ENCODE data around the gene DAPK2.

The DAPK2 gene

DNA sequence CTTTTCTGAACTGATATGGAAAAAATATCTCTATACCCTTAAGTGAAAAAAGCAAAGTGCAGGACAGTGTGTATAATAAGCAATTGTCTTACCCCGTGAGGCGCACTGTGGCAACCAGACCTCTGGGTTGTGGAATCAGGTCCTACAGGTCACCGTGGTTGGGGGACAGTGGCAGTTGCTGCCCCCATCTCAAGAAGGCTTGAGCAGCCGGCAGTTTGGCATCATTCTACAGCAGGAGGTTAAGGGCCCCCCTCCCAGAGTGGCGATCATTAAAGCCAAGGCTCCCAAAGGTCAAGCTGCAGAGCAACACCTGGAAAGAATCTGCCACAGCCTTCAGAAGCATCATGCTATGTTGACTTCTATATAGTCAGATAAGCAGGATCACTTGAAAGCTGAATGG lies 156.5 kb downstream of the DAPK2 start:
- DNase-seq, result no peak

DNA sequence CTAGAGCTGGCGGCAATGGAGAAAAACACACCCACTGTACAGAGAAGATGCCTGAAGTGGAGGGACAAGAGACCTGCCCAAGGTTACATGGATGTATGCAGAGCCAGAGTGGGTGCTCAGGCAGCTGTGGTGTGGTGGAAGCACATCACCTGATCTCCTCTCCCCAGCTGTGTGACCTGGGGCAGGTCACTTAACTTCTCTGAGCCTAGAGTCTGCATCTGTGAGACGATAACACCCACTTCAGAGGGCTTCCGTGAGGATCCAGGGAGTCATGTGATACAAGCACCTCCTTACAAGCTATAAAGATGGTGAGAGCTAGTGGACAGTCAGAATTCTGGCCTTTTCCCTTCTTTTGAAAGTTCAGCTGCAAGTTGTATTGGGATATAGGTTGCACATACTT lies 157.5 kb downstream of the DAPK2 start:
- DNase-seq, result no peak

DNA sequence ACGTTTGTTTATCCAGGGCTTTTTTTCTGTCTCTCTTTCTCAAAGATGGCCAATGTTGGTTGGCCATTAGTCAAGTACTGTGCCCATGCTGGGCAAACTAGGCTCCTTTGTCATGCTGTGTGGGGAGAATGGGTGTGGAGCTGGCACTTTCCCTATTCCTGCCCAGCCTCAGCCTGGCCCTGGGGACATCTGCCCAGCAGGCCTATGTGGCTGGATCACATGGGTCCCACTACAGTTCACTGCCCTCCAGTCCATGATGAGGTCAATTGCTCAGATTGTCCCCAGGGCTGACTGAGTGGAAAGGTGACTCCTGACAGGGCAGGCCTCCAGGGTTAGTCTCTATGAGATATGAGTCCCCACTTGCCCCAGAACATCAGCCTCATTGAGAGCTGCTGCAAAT lies 158.1 kb downstream of the DAPK2 start:
- DNase-seq, result no peak

DNA sequence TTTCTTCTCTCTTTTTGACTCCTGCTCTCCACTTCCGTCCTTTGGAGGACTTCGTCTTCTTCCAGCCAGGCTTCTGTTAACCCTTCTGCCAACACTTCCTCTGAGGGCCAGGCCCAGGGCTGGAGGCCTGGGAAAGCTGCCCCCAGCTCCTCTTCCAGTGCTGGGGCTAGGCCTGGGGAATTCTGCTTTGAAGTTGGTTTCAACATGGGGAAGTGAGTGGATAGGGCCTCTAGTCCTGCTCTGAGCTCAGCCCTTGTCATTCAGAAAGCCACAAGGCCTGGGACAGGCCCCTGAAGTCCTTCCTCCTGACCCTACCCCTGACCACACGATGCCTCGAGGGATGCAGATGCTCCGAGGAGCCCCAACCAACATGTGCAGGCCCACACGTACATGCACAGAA lies 158.7 kb downstream of the DAPK2 start:
- no peak for DNase-seq

DNA sequence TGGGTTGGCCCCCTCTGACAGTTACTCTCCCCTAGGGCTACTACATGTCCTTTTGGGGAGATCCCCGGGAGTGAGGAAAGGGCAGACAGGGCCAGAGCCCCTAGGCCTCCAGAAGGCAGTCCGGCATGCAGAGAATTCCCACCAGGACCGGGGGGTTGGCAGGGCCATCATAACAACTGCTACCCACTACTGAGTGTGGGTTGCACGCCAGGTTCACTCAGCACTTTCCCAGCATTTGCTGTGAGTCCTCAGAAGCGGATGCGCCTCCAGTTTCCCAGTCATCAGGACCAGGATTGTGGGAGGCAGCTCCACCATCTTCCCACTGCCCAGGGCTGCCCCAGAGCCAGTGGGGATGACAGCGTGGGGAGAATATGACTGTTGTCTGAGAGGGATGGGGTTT lies 161.3 kb downstream of the DAPK2 start:
- DNase-seq, result no peak

DNA sequence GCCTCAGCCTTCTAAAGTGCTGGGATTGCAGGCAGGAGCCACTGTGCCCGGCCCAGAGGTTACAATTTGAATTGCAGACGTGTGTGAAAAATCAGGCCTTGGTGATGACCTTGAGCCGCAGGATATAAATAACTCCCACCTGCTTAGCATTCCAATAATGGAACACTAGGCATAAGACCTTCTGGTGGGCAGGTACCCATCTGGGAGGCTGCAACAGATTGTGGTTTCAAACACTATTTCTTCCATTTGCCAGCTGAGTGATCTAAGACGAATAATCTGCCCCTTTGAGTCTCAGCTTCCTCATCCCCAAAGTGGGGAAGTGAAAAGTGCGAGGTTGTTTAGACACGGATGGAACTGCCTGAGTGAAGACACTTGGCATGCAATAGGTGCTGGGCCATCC lies 164.9 kb downstream of the DAPK2 start:
- no peak for DNase-seq

DNA sequence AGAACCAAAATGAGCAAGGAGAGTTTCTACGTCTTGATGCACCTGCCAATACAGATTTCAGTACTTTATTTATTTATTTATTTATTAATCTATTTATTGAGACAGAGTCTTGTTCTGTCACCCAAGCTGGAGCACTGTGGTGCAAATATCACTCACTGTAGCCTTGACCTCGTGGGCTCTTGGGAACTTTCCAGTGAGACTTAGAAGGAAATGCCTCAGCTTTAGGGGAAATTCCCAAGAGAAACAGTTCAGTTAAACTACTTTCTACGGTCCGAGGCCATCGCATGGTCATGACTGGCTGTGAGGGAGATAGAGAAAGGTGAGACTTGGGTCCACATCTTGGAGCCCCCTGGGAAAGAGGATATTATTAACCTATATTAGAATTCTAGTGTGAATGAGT lies 165.5 kb downstream of the DAPK2 start:
- no peak for DNase-seq

DNA sequence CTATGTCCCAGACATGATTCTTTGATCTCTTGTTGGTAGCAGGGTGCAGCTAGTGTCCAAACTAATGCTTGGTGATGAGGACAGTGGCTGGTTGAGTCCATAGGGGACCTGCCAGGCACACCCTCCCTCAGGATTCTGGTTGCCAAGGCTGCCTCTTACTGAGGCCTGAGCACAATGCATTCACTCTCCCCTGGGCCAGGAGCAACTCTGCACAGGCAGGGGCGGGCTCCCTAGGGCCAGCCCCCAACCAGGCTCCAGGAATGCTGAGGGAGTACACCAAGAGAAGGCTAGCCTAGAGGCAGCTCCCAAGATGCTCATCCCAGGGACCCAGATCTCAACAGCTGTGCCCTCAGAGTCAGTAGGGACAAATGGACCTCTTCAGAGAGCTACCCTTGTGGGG lies 166.3 kb downstream of the DAPK2 start:
- no peak for DNase-seq

DNA sequence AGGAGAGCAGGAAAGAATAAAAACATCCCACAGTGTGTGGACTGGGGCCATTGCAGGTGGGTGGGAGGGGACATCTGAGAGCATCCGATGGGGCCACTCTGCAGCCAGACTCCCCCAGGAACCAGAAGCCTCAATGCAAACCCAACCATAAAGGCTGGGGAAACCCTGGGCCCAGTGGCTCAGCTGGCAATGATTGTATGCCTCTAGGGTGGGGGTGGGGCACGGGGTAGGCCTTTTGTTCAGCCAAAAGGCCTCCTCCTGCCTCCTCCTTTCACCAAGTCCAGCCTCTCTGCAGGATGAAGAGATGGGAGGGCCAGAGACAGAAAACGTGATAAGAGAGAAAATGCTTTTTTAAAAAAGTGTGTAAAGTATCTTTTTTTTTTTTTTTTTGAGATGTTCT lies 167.1 kb downstream of the DAPK2 start:
- no peak for DNase-seq

DNA sequence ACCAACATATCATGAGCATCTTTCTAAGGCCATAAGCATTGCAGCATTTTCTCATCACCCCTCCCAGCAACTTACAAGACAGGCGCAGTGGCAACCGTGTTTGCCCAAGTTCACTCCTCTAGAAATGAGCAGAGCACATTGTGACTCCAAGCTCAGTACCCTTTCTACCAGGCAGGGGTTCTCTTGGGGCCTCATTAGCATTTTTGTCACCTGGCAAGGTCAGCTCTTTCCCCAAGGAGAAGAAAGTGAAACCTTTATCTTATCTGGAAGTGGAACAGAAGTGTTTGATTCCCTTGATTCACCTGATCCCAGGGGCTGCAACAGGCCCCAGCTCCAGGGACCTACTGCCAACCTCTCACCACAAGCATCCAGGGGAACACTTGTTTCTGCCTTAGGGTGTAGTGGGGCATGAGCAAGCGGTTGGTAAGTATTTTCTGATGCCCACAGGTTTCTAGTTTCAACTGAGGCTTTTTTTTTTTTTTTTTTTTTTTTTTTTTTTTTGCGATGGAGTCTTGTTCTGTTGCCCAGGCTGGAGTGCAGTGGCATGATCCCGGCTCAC lies 168.5 kb downstream of the DAPK2 start:
- no peak for DNase-seq

DNA sequence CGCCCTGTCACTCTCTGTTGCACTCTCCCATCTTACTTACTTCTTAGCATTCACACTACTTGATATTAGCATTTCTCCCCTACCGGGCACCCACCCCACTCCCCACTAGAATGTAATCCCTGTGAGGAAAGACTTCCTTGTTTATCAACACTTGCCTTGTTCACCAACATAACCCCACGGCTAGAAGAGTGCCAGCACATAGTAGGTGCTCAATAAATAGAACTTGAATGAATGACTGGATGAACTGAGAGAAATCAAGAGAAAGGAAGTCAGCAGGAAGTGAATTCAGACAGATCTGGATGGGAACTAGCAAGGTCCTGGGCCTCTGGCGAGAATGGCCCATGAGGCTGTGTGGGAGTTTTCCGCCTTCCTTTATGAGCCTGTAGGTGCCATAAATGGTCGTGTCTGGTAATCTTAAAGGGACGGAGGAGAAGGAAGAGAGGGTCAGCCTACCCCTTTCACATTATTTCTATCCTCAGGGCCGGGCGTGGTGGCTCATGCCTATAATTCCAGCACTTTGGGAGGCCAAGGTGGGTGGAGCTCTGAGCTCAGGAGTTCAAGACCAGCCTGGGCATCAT lies 170.1 kb downstream of the DAPK2 start:
- no peak for DNase-seq

DNA sequence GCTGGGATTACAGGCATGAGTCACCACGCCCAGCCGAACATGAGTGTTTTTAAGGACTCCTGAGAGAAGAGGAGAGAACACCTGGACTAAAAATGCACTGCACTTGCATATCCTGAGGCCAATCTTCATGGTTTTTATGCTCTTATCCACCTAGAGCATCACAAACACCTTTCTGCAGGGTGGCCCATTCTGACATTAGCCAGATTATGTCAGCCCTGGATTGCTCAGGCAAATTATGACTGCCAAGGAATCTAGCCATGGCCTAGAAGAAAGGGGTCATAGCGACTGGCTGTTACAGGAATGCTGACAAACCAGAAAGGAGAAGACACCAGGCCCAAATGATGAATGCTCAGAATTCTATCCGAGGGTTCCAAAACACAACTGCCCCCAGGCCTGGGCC lies 171.7 kb downstream of the DAPK2 start:
- no peak for DNase-seq

DNA sequence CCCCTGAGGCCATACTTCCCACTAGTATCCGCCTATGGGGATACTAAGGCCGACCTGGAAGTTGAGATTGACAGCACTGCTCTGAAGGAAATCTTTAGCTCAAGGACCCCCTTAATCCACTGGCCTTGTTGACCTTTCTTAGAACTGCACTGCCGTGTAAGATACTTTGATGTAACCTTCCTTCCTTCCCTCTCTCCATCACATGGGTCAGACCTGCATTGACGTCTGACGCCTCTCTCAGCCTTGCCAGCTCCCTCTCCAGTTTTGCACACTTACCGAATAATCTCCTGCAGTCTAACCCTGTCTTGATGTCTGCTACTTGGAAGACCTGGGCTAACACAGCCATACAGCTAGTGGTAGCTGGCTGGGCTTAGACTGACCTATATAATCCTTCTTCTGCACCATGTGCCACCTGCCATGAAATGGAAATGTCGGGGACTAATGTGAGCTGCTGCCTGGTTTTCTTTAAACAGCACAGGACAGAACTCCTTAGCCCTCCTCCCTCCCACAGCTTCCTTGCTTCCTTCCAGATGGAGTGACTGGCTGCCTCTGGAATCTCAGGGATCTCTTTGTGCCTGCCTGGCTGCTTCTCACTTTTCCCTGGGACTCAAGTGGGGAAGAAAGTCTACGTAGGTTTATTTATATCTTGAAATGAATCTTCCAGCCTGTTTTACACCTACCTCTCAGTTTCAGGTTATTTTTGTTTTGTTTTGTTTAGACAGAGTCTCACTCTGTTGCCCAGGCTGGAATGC lies 173.3 kb downstream of the DAPK2 start:
- no peak for DNase-seq

DNA sequence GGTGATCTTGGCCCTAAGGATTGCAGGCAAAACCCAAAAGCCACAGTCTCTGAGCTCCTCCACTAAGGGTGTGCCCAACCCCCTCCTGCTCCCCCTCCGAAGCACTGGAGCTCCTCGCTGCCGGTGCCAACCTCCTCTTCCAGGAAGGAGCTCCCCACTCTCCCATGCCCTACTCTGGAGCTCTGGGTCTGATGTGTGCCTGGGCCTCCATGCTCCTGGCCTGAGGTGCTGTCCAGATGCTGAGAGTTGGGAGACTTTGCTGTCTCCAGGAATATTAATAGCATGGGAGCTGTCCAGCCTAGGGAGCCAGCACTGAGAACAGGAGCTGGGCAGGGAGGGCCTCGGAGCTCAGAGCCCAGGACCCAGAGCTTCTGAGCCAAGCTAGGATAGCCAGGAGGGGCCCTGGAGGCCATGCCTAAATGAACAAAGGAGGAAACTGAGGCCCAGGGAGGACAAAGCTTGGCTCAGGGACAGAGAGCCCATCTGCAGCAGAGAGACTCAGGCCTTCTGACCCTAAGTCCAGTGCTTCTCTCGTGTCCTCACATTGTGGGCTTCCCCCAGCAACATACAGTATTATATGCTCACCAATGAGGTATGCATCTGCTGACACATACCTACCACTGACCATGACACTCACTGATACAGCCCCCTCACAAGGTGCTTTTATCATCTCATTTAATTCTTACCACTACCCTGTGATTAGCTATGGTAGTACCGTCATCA lies 175.6 kb downstream of the DAPK2 start:
- DNase-seq, result no peak

DNA sequence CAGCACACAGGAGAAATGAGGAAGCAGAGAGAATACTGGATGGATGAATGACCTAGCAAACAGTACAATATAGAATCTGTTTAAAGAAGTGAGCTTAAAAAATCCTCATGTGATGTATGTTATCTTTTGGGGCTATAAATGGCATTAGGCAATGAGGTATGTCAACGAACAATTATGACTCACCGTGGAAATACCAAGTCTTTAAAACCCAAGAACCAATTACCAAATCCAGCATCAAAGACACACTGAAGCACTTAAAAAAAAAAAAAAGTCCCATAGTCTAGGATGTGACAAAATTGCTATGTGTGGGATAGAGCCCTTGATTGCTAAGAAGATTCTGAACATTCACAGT lies 176.3 kb downstream of the DAPK2 start:
- no peak for DNase-seq

DNA sequence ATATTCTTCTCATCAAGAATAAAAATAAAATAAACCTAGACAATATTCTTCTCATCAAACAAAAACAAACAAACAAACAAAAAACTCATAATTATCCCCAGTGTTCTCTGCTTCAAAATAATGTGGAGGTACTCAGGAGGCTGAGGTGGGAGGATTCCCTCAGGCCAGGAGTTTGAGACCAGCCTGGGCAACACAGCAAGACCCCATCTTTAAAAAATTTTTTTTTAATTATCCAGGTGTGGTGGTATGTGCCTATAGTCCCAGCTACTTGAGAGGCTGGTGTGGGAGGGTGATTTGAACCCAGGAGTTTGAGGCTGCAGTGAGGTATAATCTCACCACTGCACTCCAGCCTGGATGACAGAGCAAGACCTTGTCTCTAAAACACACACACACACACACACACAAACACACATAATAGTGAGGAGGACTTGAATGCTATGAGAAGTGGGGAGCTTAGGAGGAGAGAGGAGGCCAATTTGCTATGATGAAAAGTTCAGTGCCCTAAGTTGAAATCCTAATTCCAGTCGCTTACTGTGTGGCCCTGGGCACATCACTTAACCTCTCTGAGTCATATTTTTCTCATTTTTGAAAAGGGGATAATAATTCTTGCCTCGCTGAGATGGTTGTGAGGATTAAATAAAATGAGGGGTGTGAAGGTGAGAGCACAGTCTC lies 176.8 kb downstream of the DAPK2 start:
- no peak for DNase-seq

DNA sequence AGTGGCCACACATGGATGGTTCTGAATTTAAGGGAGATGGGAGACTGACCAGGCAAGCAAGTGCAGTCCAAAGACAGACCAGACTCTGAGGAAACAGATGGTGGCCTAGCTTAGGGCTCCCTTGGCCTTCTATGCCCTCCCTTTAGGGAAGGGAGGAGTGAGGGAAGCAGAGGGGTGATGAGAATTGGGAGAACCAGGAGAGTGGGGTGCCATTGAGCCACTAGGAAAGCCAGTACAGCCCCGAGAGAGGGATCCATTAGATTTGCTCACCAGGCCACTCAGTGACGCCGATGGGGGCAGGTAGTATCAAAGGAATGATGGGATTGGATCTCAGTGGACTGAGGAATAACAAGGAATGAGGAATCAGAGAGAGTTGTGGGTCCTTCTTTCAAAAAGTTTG lies 182.1 kb downstream of the DAPK2 start:
- DNase-seq, result no peak

DNA sequence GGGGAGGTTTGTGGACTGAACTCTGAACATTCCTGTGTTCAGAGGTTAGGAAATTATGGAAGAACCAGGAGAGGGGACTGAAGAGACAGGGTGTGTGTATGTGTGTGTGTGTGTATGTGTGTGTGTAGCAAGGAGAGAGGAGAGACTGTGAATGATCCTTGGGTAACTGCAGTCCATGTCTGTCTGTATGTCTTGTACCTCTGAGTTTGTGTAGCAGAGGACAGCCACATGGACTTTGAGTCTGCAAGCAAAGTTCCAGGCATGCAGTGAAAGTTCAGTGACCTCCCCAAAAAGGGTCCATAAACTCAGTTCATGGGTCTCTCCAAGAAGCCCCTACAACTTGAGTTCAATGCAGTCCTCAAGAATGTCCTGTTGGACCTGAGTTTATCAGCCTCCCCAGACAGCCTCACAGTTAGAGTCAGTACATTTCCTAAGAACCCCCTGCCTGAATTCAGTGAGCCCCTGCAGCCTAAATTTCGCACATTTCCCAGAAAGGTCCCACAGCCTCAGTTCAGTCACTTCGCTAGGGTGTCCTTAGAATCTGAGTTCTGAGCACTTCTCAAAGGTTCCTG lies 184.3 kb downstream of the DAPK2 start:
- no peak for DNase-seq

DNA sequence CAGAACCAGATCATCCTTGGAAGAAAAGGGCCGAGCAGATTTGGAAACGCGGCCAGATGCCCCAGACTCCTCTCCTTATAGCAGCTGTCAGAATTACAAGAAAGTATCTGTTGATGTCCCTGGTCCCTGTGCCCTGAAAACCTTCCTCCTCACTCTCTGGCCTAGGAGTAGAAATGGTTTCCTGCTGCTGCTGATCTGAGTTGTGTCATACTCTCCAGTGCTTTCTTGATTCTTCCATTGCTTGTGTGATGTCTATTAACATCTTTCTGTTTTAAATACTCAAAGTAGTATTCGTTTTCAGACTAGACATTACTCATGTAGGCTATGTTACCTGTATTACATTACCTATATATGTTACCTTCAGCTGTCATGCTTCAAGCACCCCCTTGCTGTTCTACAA lies 185.7 kb downstream of the DAPK2 start:
- DNase-seq, result no peak

DNA sequence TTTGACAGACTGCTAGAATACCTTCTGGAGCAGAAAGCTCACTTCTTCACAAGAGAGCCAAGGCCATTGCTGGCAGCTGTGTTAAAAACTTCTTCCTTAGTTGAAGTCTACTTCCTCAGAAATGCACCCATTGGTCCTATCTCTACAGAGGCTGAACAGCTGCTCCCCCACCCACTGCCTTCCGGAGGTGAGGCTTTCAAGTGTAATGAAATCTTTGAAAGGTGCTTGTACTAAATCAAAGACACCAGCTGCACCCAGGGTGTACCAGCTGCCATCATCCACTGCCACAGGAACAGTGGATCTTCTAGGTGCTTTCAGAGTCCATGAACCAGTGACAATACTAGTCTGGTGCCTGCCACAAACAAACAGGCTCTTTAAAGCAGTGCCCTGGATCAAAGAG lies 186.1 kb downstream of the DAPK2 start:
- no peak for DNase-seq

DNA sequence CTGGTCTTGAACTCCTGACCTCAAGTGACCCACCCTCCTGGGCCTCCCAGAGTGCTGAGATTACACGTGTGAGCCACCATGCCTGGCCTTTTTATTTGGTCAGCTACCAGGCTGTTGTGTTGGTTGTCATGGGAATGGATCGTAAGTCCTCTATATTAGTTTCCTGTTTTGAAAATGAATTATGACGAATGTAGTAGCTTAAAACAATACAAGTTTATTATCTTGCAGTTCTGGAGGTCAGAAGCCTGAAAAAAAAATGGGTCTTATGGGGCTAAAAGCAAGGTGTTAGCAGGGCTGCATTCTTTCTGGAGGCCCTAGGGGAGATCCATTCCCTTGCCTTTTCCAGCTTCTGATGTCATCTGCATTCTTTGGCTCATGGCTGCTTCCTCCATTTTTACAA lies 187.4 kb downstream of the DAPK2 start:
- DNase-seq, result no peak

DNA sequence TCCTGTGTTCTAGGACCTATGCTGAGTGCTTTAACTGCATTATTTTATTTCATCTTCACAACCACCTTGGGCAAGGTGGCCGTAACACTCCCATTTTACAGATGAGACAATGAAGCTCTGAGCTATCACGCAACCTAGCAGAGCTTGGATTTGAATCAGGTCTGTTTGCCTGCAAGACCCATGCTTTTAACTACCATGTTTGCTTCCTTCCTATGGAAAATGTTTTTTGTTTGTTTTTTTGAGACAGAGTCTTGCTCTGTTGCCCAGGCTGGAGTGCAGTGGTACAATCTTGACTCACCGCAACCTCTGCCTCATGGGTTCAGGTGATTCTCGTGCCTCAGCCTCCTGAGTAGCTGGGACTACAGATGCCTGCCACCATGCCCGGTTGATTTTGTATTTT lies 187.8 kb downstream of the DAPK2 start:
- DNase-seq, result no peak

DNA sequence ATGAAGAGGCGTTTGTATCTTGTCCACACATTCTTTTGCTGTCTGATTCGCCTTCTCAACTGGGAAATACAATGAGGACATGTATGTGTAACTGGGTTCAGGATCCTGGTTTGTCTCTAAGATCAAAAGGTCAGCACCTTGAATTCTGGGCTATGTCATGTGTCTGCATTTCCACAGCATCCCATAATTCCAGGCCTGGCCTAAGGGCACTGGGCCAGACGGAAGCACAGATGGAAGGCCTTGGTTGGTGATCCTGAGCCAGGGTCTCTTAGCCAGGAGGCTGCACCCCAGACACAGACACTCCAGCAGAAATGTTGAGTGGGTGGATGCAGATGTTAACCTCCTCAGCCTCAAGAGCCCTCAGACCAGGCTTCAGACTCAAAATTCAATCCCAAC lies 188.8 kb downstream of the DAPK2 start:
- no peak for DNase-seq
